H9 (cell line): ENCODE results near the gene BAIAP2. TPM values are rescaled to one million over a fixed set of nuclear protein-coding genes. Genes with fewer than 3 reads are reported as not detected.

Experiments used
- DNase-seq: peaks from one replicate; pipeline ENCODE4 v3.0.0-alpha.2; 2017
- H2AFZ ChIP-seq: one replicate; pipeline ENCODE4 v1.6.1; 2013; ENCODE audit warnings: mild to moderate bottlenecking, low read length, control low read depth, moderate library complexity
- H2AK5ac ChIP-seq: 2 replicates; pipeline ENCODE4 v1.6.1; 2013; ENCODE audit warnings: low read length, control low read depth, mixed read lengths; ENCODE audit not compliant: insufficient read length
- H2BK120ac ChIP-seq: one replicate; pipeline ENCODE4 v1.6.1; 2013; ENCODE audit warnings: low read depth, mild to moderate bottlenecking, low read length, control low read depth, inconsistent platforms; ENCODE audit not compliant: poor library complexity, severe bottlenecking
- H2BK12ac ChIP-seq: 2 replicates; pipeline ENCODE4 v1.6.1; 2013; ENCODE audit warnings: low read length, control low read depth, mixed read lengths, low read depth; ENCODE audit not compliant: insufficient read length
- H2BK15ac ChIP-seq: 2 replicates; pipeline ENCODE4 v1.6.1; 2013; ENCODE audit warnings: low read depth, low read length, control low read depth
- H2BK20ac ChIP-seq: one replicate; pipeline ENCODE4 v1.6.1; 2013; ENCODE audit warnings: low read depth, mild to moderate bottlenecking, low read length, control low read depth, inconsistent platforms; ENCODE audit not compliant: poor library complexity, severe bottlenecking
- H2BK5ac ChIP-seq: 2 replicates; pipeline ENCODE4 v1.6.1; 2013; ENCODE audit warnings: low read length, control low read depth, mixed read lengths; ENCODE audit not compliant: insufficient read length
- H3K14ac ChIP-seq: 2 replicates; pipeline ENCODE4 v1.6.1; 2013; ENCODE audit warnings: low read length, control low read depth; ENCODE audit not compliant: insufficient read depth
- H3K18ac ChIP-seq: 2 replicates; pipeline ENCODE4 v1.6.1; 2013; ENCODE audit warnings: low read depth, mild to moderate bottlenecking, mixed read lengths, low read length, control low read depth; ENCODE audit not compliant: insufficient read length
- H3K23ac ChIP-seq: 2 replicates; pipeline ENCODE4 v1.6.1; 2013; ENCODE audit warnings: low read length, control low read depth, mixed read lengths, low read depth; ENCODE audit not compliant: insufficient read length
- H3K23me2 ChIP-seq: 2 replicates; pipeline ENCODE4 v1.6.1; 2013; ENCODE audit warnings: low read depth, mild to moderate bottlenecking, mixed read lengths, low read length, control low read depth; ENCODE audit not compliant: insufficient read length, poor library complexity, severe bottlenecking
- H3K27ac ChIP-seq: 2 replicates; pipeline ENCODE4 v1.5.1; 2013; ENCODE audit warnings: low read length, control low read depth, mixed read lengths, low read depth; ENCODE audit not compliant: insufficient read length
- H3K27me3 ChIP-seq: 2 replicates; pipeline ENCODE4 v1.6.1; 2013; ENCODE audit warnings: low read length, control low read depth, inconsistent platforms; ENCODE audit not compliant: insufficient read depth
- H3K4ac ChIP-seq: 2 replicates; pipeline ENCODE4 v1.6.1; 2013; ENCODE audit warnings: low read depth, mild to moderate bottlenecking, control low read depth, inconsistent platforms, low read length, moderate library complexity
- H3K4me1 ChIP-seq: 2 replicates; pipeline ENCODE4 v1.6.1; 2013; ENCODE audit warnings: low read length, control low read depth, inconsistent platforms; ENCODE audit not compliant: insufficient read depth
- H3K4me2 ChIP-seq: 2 replicates; pipeline ENCODE4 v1.6.1; 2013; ENCODE audit warnings: low read length, control low read depth, mixed read lengths; ENCODE audit not compliant: insufficient read length, insufficient read depth
- H3K56ac ChIP-seq: 2 replicates; pipeline ENCODE4 v1.6.1; 2013; ENCODE audit warnings: low read depth, mild to moderate bottlenecking, mixed read lengths, low read length, control low read depth; ENCODE audit not compliant: insufficient read length
- H3K79me1 ChIP-seq: 2 replicates; pipeline ENCODE4 v1.6.1; 2013; ENCODE audit warnings: low read depth, mild to moderate bottlenecking, moderate library complexity, low read length, control low read depth, inconsistent platforms; ENCODE audit not compliant: insufficient read depth, poor library complexity, severe bottlenecking
- H3K79me2 ChIP-seq: 2 replicates; pipeline ENCODE4 v1.6.1; 2013; ENCODE audit warnings: low read length, control low read depth, inconsistent platforms; ENCODE audit not compliant: insufficient read depth
- H3K9ac ChIP-seq: 2 replicates; pipeline ENCODE4 v1.6.1; 2013; ENCODE audit warnings: low read length, control low read depth, mixed read lengths; ENCODE audit not compliant: insufficient read length; ENCODE audit errors: extremely low read depth
- H3K9me3 ChIP-seq: one replicate; pipeline ENCODE4 v1.6.1; 2013; ENCODE audit warnings: low read depth, low read length, inconsistent platforms; ENCODE audit not compliant: control insufficient read depth
- H3T11ph ChIP-seq: one replicate; pipeline ENCODE4 v1.6.1; 2013; ENCODE audit warnings: mild to moderate bottlenecking, low read length, control low read depth, inconsistent platforms
- H4K20me1 ChIP-seq: one replicate; pipeline ENCODE4 v1.6.1; 2013; ENCODE audit not compliant: control insufficient read depth, insufficient read length, insufficient read depth
- H4K5ac ChIP-seq: 2 replicates; pipeline ENCODE4 v1.6.1; 2013; ENCODE audit warnings: low read depth, mild to moderate bottlenecking, mixed read lengths, low read length, control low read depth; ENCODE audit not compliant: insufficient read length
- H4K8ac ChIP-seq: replicated peaks from 2 replicates; pipeline ENCODE4 v1.6.1; 2013; ENCODE audit warnings: low read length, control low read depth, mixed read lengths, low read depth; ENCODE audit not compliant: insufficient read length
- H4K91ac ChIP-seq: 2 replicates; pipeline ENCODE4 v1.6.1; 2013; ENCODE audit warnings: low read depth, mild to moderate bottlenecking, moderate library complexity, mixed read lengths, low read length, control low read depth; ENCODE audit not compliant: insufficient read length
- H3K27ac Mint-ChIP-seq, 3 experiments: 2 replicates in 2 of 3; 3 replicates in 1 of 3; pipeline ENCODE4 v1.8.0; 2020 to 2021; ENCODE audit warnings: mixed read lengths in 3 of 3, mild to moderate bottlenecking in 1 of 3, moderate library complexity in 1 of 3
- H3K27me3 Mint-ChIP-seq: 2 replicates; pipeline ENCODE4 v1.8.0; 2021; ENCODE audit warnings: low read depth, mild to moderate bottlenecking, moderate library complexity, mixed read lengths
- H3K36me3 Mint-ChIP-seq, 3 experiments: 2 replicates in 2 of 3; 3 replicates in 1 of 3; pipeline ENCODE4 v1.8.0; 2020 to 2021; ENCODE audit warnings: low read depth in 3 of 3, mixed read lengths in 3 of 3; ENCODE audit not compliant: insufficient read depth in 1 of 3
- H3K4me1 Mint-ChIP-seq, 2 experiments: 2 replicates each; pipeline ENCODE4 v1.8.0; 2020; ENCODE audit warnings: mixed read lengths in 2 of 2
- H3K4me3 Mint-ChIP-seq, 2 experiments: 2 replicates in 1 of 2; 3 replicates in 1 of 2; pipeline ENCODE4 v1.8.0; 2020 to 2021; ENCODE audit warnings: mild to moderate bottlenecking in 2 of 2, mixed read lengths in 2 of 2, moderate library complexity in 1 of 2
- H3K9me3 Mint-ChIP-seq, 2 experiments: 2 replicates in 1 of 2; 3 replicates in 1 of 2; pipeline ENCODE4 v1.8.0; 2020; ENCODE audit warnings: mild to moderate bottlenecking in 2 of 2, mixed read lengths in 2 of 2, moderate library complexity in 1 of 2
- WGBS: extraction: QIAGEN DNeasy Blood & Tissue Kit; methylation state at CpG from one replicate; pipeline ENCODE4 v1.1.7; 2013; ENCODE audit warnings: missing lambda C conversion rate, low lambda C conversion rate, mixed read lengths; ENCODE audit not compliant: insufficient read length; ENCODE audit errors: extremely low coverage; 5-methylcytosine and 5-hydroxymethylcytosine counted together
- total RNA-seq: library from RNA; stranded (reverse); gene quantifications from 2 replicates; pipeline ENCODE4 v1.2.1, GENCODE V29; 2021
- TF ChIP-seq, protein P1 (sequence below): fragments of 200-600 bp; sonication (generic); conservative IDR thresholded peaks from 3 replicates; pipeline ENCODE4 v1.8.0; 2021; ENCODE audit warnings: antibody characterized with exemption, mild to moderate bottlenecking

The BAIAP2 gene
- total RNA-seq, 1 experiment from 2014 or later = 27.8 TPM

DNA sequence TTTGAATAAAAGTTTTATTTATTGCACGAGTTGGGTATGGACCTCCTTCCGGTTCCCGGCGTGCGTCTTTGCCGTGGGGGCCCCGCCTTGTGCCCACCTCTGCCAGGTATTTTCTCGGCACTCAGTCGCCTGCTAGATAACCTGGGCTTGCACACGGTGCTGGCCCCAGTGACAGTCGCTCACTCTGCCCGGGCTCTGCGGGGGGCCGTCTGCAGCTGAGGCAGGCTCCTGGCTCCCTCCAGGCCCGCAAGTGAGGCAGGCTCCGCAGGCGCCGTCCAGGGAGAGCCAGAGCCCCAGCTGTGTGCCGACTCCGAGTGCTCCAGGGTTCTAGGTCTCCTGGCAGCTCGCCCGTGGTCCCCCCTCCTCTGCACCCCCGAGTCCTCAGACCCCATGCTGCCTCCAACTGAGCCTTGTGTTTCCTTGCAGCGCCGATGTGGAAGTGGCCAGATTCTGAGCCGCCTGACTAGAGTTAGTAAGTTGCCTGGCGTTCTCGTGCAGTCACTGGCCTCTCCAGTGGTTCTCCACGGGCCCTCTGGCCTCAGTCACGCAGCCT, 75.6 kb downstream of the BAIAP2 start:
- no peak overlapping the region for H3K9ac ChIP-seq
- no peak overlapping the region for H2BK20ac ChIP-seq
- no peak overlapping the region for H3K23ac ChIP-seq
- no peak overlapping the region for H2BK5ac ChIP-seq
- no peak overlapping the region for H3K4ac ChIP-seq
- no peaks in the 10 kb centered on the region for H3K27me3 ChIP-seq
- no peak overlapping the region for H3T11ph ChIP-seq
- Mint-ChIP-seq H3K27me3 (no peaks in the 10 kb centered on the region), H3K36me3 (no peaks in the 10 kb centered on the region), H3K9me3 (no peaks in the 10 kb centered on the region), H3K27ac (no peak overlapping the region; a peak in 1 of 7 replicates), H3K4me1 (peaks cover 0 to 3% of the 10 kb centered on the region in 2 experiments; a peak in 1 of 4 replicates), H3K4me3 (no peak overlapping the region)
- no peak overlapping the region for H3K18ac ChIP-seq
- no peak overlapping the region for H3K14ac ChIP-seq
- H3K27ac ChIP-seq = no peak overlapping the region
- TF ChIP-seq, protein P1, sequence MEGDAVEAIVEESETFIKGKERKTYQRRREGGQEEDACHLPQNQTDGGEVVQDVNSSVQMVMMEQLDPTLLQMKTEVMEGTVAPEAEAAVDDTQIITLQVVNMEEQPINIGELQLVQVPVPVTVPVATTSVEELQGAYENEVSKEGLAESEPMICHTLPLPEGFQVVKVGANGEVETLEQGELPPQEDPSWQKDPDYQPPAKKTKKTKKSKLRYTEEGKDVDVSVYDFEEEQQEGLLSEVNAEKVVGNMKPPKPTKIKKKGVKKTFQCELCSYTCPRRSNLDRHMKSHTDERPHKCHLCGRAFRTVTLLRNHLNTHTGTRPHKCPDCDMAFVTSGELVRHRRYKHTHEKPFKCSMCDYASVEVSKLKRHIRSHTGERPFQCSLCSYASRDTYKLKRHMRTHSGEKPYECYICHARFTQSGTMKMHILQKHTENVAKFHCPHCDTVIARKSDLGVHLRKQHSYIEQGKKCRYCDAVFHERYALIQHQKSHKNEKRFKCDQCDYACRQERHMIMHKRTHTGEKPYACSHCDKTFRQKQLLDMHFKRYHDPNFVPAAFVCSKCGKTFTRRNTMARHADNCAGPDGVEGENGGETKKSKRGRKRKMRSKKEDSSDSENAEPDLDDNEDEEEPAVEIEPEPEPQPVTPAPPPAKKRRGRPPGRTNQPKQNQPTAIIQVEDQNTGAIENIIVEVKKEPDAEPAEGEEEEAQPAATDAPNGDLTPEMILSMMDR = no peak
- no peak overlapping the region for H2BK120ac ChIP-seq
- H2BK12ac ChIP-seq = no peak overlapping the region
- no peaks in the 10 kb centered on the region for H3K23me2 ChIP-seq
- H3K4me2 ChIP-seq = no peak overlapping the region
- H2AK5ac ChIP-seq = no peak overlapping the region
- H3K4me1 ChIP-seq = no peaks in the 10 kb centered on the region
- H3K79me2 ChIP-seq = no peaks in the 10 kb centered on the region
- WGBS = no CpG with 5 or more reads among the region's 30 CpGs
- H4K8ac ChIP-seq = no peak overlapping the region
- H4K5ac ChIP-seq = no peak overlapping the region
- no peaks in the 10 kb centered on the region for H3K9me3 ChIP-seq
- no peak overlapping the region for H2AFZ ChIP-seq
- H3K56ac ChIP-seq = no peak overlapping the region
- H2BK15ac ChIP-seq = no peak overlapping the region
- H4K20me1 ChIP-seq = no peaks in the 10 kb centered on the region
- no peak overlapping the region for H4K91ac ChIP-seq
- no peaks in the 10 kb centered on the region for H3K79me1 ChIP-seq
- DNase-seq = no peak
